ACC112 (cell line): ENCODE results near the gene PYDC1.
A peak's percentile ranks its signal among the peaks of the same experiment; 100 is the strongest.

ENCODE experiments used
- H2AFZ ChIP-seq: fragments of 200-600 bp; sonication (generic); one replicate; pipeline ENCODE4 v1.6.0; 2017; ENCODE audit warnings: antibody characterized with exemption, low read length; ENCODE audit not compliant: unreplicated experiment
- H3K27ac ChIP-seq: fragments of 200-600 bp; sonication (generic); 2 replicates; pipeline ENCODE4 v1.5.1; 2014; ENCODE audit warnings: low read depth, mild to moderate bottlenecking, antibody characterized with exemption, low read length, moderate library complexity
- H3K27me3 ChIP-seq: fragments of 200-600 bp; sonication (generic); 2 replicates; pipeline ENCODE4 v1.6.1; 2014; ENCODE audit warnings: mild to moderate bottlenecking, antibody characterized with exemption, low read length, moderate library complexity, mixed read lengths; ENCODE audit not compliant: insufficient read depth
- H3K36me3 ChIP-seq: fragments of 200-600 bp; sonication (generic); 2 replicates; pipeline ENCODE4 v1.6.1; 2016; ENCODE audit warnings: mild to moderate bottlenecking, antibody characterized with exemption, low read length, moderate library complexity, mixed read lengths; ENCODE audit not compliant: insufficient read depth
- H3K4me1 ChIP-seq: fragments of 200-600 bp; sonication (generic); one replicate; pipeline ENCODE4 v1.6.1; 2016; ENCODE audit warnings: low read length, mixed read lengths; ENCODE audit not compliant: insufficient read depth, unreplicated experiment, control insufficient read depth
- H3K4me3 ChIP-seq: fragments of 200-600 bp; sonication (generic); 2 replicates; pipeline ENCODE4 v1.5.1; 2014; ENCODE audit warnings: mild to moderate bottlenecking, low read depth, low read length
- H3K79me2 ChIP-seq: fragments of 200-600 bp; sonication (generic); one replicate; pipeline ENCODE4 v1.6.0; 2016; ENCODE audit warnings: low read length; ENCODE audit not compliant: control insufficient read depth, unreplicated experiment, insufficient read depth

PYDC1 gene

GRCh38 chr16:31221357-31222160 is 4.6 kb upstream of the PYDC1 start:
- Histone ChIP-seq H3K27ac (no peak overlapping the region), H2AFZ (no peak overlapping the region), H3K79me2 (no peaks in the 10 kb centered on the region), H3K4me1 (no peaks in the 10 kb centered on the region), H3K27me3 (peaks cover 27% of the 10 kb centered on the region), H3K4me3 (no peak overlapping the region), H3K36me3 (no peaks in the 10 kb centered on the region)

- Histone ChIP-seq H3K79me2 (no peaks in the 10 kb centered on the region), H3K4me1 (peaks cover 8% of the 10 kb centered on the region), H3K36me3 (no peaks in the 10 kb centered on the region), H3K27me3 (peaks cover 48% of the 10 kb centered on the region), H2AFZ (no peak overlapping the region), H3K4me3 (no peak overlapping the region), H3K27ac (no peak overlapping the region)
These were observed 2.3 kb upstream of the PYDC1 start for GRCh38 chr16:31219154-31219741.

- Histone ChIP-seq H3K4me1 (peaks cover 8% of the 10 kb centered on the region), H3K79me2 (no peaks in the 10 kb centered on the region), H3K36me3 (no peaks in the 10 kb centered on the region), H3K4me3 (no peak overlapping the region), H2AFZ (no peak overlapping the region), H3K27me3 (peaks cover 60% of the 10 kb centered on the region), H3K27ac (no peak overlapping the region)
These were observed 198 bp upstream of the PYDC1 start for GRCh38 chr16:31217136-31217530.

- Histone ChIP-seq H3K79me2 (no peaks in the 10 kb centered on the region), H3K36me3 (no peaks in the 10 kb centered on the region), H2AFZ (peak overlapping the region; percentile 42), H3K27me3 (peaks cover 53% of the 10 kb centered on the region), H3K27ac (no peak overlapping the region), H3K4me1 (peaks cover 8% of the 10 kb centered on the region), H3K4me3 (peak overlapping the region; percentile 73)
These were observed 1.4 kb downstream of the PYDC1 start for GRCh38 chr16:31215287-31216162.

- peaks cover 53% of the 10 kb centered on the region for H3K27me3 ChIP-seq
- H2AFZ ChIP-seq: no peak overlapping the region
- peak overlapping the region; percentile 73 for H3K4me3 ChIP-seq
- H3K4me1 ChIP-seq: peaks cover 8% of the 10 kb centered on the region
- H3K36me3 ChIP-seq: no peaks in the 10 kb centered on the region
- no peak overlapping the region for H3K27ac ChIP-seq
- no peaks in the 10 kb centered on the region for H3K79me2 ChIP-seq
These were observed 2.1 kb downstream of the PYDC1 start for GRCh38 chr16:31214708-31215286.

- Histone ChIP-seq H3K79me2 (no peaks in the 10 kb centered on the region), H3K27me3 (peaks cover 53% of the 10 kb centered on the region), H3K4me3 (peak within 1 kb of the TSS; percentile 73), H3K36me3 (no peaks in the 10 kb centered on the region), H3K4me1 (peaks cover 8% of the 10 kb centered on the region), H2AFZ (no peak within 1 kb of the TSS), H3K27ac (no peak within 1 kb of the TSS)
These were observed 2.8 kb downstream of the PYDC1 start, which contains the start of gene TRIM72 for GRCh38 chr16:31213877-31214707. Gene TRIM72 (plus strand): TSS chr16:31214119. CDS start chr16:31214739, 620 bp downstream.

GRCh38 chr16:31213342-31213741 is 3.6 kb downstream of the PYDC1 start:
- Histone ChIP-seq H3K27ac (no peak overlapping the region), H3K4me3 (no peak overlapping the region), H2AFZ (no peak overlapping the region), H3K4me1 (peaks cover 8% of the 10 kb centered on the region), H3K36me3 (no peaks in the 10 kb centered on the region), H3K79me2 (no peaks in the 10 kb centered on the region), H3K27me3 (peaks cover 49% of the 10 kb centered on the region)

- no peak overlapping the region for H2AFZ ChIP-seq
- H3K27me3 ChIP-seq: peaks cover 11% of the 10 kb centered on the region
- no peaks in the 10 kb centered on the region for H3K79me2 ChIP-seq
- H3K4me1 ChIP-seq: peaks cover 6% of the 10 kb centered on the region
- no peak overlapping the region for H3K27ac ChIP-seq
- no peaks in the 10 kb centered on the region for H3K36me3 ChIP-seq
- no peak overlapping the region for H3K4me3 ChIP-seq
These were observed 10.2 kb downstream of the PYDC1 start for GRCh38 chr16:31206776-31207175.

- H3K79me2 ChIP-seq: no peaks in the 10 kb centered on the region
- no peaks in the 10 kb centered on the region for H3K36me3 ChIP-seq
- H2AFZ ChIP-seq: no peak overlapping the region
- H3K27ac ChIP-seq: no peak overlapping the region
- H3K27me3 ChIP-seq: peaks cover 11% of the 10 kb centered on the region
- H3K4me1 ChIP-seq: peaks cover 17% of the 10 kb centered on the region
- H3K4me3 ChIP-seq: no peak overlapping the region
These were observed 11.9 kb downstream of the PYDC1 start for GRCh38 chr16:31204871-31205666.
